Measurements from ENCODE around the gene MARS2. TPM values are rescaled to one million over a fixed set of nuclear protein-coding genes. Genes with fewer than 3 reads are reported as not detected.

Gene MARS2
- total RNA-seq, 2 donors from 2014 or later: 10.4 to 13.4 TPM

DNA sequence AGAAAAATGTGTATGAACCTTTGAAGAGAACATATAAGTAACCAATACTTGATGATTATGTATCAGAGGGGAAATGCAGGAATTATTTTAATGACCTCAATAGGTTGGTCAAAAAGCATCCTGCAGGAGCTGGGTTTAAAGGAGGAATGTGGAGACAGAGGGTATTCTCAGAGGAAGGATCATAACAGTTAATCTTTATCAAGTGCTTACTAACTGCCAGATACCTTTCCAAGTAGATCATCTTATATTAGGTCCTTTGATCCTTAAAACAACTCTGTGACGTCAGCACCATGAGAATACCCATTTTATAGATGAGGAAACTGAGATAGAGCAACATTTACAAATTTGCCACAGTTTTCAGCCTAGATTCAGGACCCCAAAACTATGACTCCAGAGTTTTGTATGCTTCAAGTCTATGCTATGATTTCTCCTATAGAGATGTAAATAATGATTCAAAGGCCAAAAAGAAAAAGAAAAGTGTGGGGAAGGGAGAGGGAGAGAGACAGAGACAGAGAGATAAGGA is 32.7 kb upstream of the MARS2 start:
- no peak for DNase-seq
- Mint-ChIP-seq H3K4me1 (peaks cover 16% of the 10 kb centered on the region), H3K9me3 (peaks cover 1% of the 10 kb centered on the region), H3K27me3 (ENCODE audit: insufficient read depth) (no peaks in the 10 kb centered on the region), H3K36me3 (ENCODE audit: low read depth) (no peaks in the 10 kb centered on the region), H3K27ac (no peak overlapping the region), H3K4me3 (no peak overlapping the region)
- Histone ChIP-seq H3K27me3 (ENCODE audit: control insufficient read depth, insufficient read depth, low read length, poor library complexity, severe bottlenecking) (no peaks in the 10 kb centered on the region), H3K9me3 (ENCODE audit: control insufficient read depth, low read length) (peaks cover 1% of the 10 kb centered on the region), H3K9ac (ENCODE audit: extremely low read depth, low read length, poor library complexity, severe bottlenecking) (no peak overlapping the region), H3K36me3 (ENCODE audit: control insufficient read depth, insufficient read depth, low read length) (no peaks in the 10 kb centered on the region), H3K27ac (ENCODE audit: low read depth, low read length) (no peak overlapping the region), H3K4me3 (ENCODE audit: low read length) (no peak overlapping the region), H3K4me1 (ENCODE audit: control insufficient read depth, insufficient read depth, low read length) (no peaks in the 10 kb centered on the region)
- 94% methylated on average over 1 of the region's 1 CpG; no CpG with 5 or more reads in 1 of the 2 experiments for WGBS, 2 experiments (ENCODE audit: insufficient coverage in 1 of 2, insufficient read length in 1 of 2)
- TF ChIP-seq, protein P1, sequence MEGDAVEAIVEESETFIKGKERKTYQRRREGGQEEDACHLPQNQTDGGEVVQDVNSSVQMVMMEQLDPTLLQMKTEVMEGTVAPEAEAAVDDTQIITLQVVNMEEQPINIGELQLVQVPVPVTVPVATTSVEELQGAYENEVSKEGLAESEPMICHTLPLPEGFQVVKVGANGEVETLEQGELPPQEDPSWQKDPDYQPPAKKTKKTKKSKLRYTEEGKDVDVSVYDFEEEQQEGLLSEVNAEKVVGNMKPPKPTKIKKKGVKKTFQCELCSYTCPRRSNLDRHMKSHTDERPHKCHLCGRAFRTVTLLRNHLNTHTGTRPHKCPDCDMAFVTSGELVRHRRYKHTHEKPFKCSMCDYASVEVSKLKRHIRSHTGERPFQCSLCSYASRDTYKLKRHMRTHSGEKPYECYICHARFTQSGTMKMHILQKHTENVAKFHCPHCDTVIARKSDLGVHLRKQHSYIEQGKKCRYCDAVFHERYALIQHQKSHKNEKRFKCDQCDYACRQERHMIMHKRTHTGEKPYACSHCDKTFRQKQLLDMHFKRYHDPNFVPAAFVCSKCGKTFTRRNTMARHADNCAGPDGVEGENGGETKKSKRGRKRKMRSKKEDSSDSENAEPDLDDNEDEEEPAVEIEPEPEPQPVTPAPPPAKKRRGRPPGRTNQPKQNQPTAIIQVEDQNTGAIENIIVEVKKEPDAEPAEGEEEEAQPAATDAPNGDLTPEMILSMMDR (conservative IDR thresholded peaks at IDR 0.05): no peak

DNA sequence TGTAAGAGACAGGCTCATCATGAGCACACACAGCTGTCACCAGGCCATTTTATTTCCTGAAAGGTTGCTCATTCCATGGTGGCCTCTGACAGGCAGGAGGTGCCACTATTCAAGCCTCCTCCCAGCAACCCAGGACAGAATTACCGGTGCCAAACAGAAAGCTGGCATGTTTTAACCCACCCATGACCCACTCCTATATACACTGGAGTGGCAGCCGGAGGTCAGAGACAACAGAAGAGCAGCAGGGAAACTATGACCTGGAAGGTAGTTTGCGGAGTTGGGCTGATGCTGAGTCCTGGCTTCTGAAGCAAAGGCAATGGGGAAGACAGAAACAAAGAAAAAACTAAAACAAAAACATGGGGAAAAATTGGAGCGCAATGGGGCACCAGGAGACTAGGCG is 32.1 kb upstream of the MARS2 start:
- Mint-ChIP-seq H3K4me3 (no peak overlapping the region), H3K4me1 (peaks cover 16% of the 10 kb centered on the region), H3K27ac (no peak overlapping the region), H3K27me3 (ENCODE audit: insufficient read depth) (no peaks in the 10 kb centered on the region), H3K9me3 (no peaks in the 10 kb centered on the region), H3K36me3 (ENCODE audit: low read depth) (no peaks in the 10 kb centered on the region)
- H3K27ac ChIP-seq (ENCODE audit: low read depth, low read length): peak overlapping the region; percentile 56
- no peaks in the 10 kb centered on the region for H3K36me3 ChIP-seq (ENCODE audit: control insufficient read depth, insufficient read depth, low read length)
- TF ChIP-seq, protein P1 (conservative IDR thresholded peaks at IDR 0.05): no peak
- no peaks in the 10 kb centered on the region for H3K27me3 ChIP-seq (ENCODE audit: control insufficient read depth, insufficient read depth, low read length, poor library complexity, severe bottlenecking)
- DNase-seq: peak; percentile 48
- WGBS, 2 experiments (ENCODE audit: insufficient coverage in 1 of 2, insufficient read length in 1 of 2): 85 to 88% methylated on average over 4 to 5 of the region's 5 CpGs
- H3K9me3 ChIP-seq (ENCODE audit: control insufficient read depth, low read length): no peaks in the 10 kb centered on the region
- no peaks in the 10 kb centered on the region for H3K4me1 ChIP-seq (ENCODE audit: control insufficient read depth, insufficient read depth, low read length)
- no peak overlapping the region for H3K9ac ChIP-seq (ENCODE audit: extremely low read depth, low read length, poor library complexity, severe bottlenecking)
- no peak overlapping the region for H3K4me3 ChIP-seq (ENCODE audit: low read length)

DNA sequence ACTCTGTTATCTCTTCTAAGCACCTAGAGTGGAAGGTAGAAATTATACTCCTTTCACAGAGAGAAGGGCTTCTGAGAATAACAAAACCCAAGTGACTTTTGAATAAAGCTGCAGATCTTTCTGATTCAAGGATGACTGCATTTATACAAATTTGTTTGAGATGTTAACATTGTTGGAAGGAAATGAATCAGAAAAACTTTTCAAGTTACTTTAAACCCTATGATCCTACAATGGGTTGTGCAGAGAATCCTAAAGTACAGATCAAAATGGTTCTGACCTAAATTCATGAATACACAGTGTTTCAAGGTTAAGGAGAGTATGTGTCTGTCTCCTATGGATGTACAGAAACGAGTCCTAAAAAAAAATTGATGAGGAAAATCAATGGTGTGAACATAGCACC is 31.6 kb upstream of the MARS2 start:
- H3K4me1 Mint-ChIP-seq: peaks cover 16% of the 10 kb centered on the region
- peak overlapping the region; percentile 51 for H3K4me3 ChIP-seq (ENCODE audit: low read length)
- no peaks in the 10 kb centered on the region for H3K36me3 ChIP-seq (ENCODE audit: control insufficient read depth, insufficient read depth, low read length)
- H3K4me1 ChIP-seq (ENCODE audit: control insufficient read depth, insufficient read depth, low read length): no peaks in the 10 kb centered on the region
- no peaks in the 10 kb centered on the region for H3K9me3 ChIP-seq (ENCODE audit: control insufficient read depth, low read length)
- H3K27me3 ChIP-seq (ENCODE audit: control insufficient read depth, insufficient read depth, low read length, poor library complexity, severe bottlenecking): no peaks in the 10 kb centered on the region
- no peak overlapping the region for H3K4me3 Mint-ChIP-seq
- H3K27me3 Mint-ChIP-seq (ENCODE audit: insufficient read depth): no peaks in the 10 kb centered on the region
- no peaks in the 10 kb centered on the region for H3K36me3 Mint-ChIP-seq (ENCODE audit: low read depth)
- no peak overlapping the region for H3K27ac Mint-ChIP-seq
- H3K27ac ChIP-seq (ENCODE audit: low read depth, low read length): peak overlapping the region; percentile 56
- no peak for DNase-seq
- no peak overlapping the region for H3K9ac ChIP-seq (ENCODE audit: extremely low read depth, low read length, poor library complexity, severe bottlenecking)
- no peaks in the 10 kb centered on the region for H3K9me3 Mint-ChIP-seq
- 60% methylated on average over 1 of the region's 1 CpG; no CpG with 5 or more reads in 1 of the 2 experiments for whole genome bisulfite sequencing, 2 experiments (ENCODE audit: insufficient coverage in 1 of 2, insufficient read length in 1 of 2)
- TF ChIP-seq, protein P1 (conservative IDR thresholded peaks at IDR 0.05): no peak

All from endodermal cell (in vitro differentiated cells).